Activated CD4-positive, alpha-beta T cell treated with anti-CD3 and anti-CD28 coated beads, Interleukin-2, Interleukin-4, amounts not matched to agents 100 ng/mL and 50 ng/mL, durations not matched to agents 16 hours and 8 hours (primary cell): ENCODE data around the gene OVCH2.
A peak's percentile ranks its signal among the peaks of the same experiment; 100 is the strongest.
"Not testable (repeated sequence)": the region's sequence is repeated elsewhere in the genome, so short reads cannot be mapped to it uniquely, and the experiment has no call there.

ENCODE experiments used
- DNase-seq: peaks from one replicate; pipeline ENCODE4 v3.0.0-alpha.2; 2020; ENCODE audit warnings: low spot score

Gene OVCH2

GRCh38 chr11:7671347-7672215, 34.7 kb downstream of the OVCH2 start:
- DNase-seq: no peak

DNA sequence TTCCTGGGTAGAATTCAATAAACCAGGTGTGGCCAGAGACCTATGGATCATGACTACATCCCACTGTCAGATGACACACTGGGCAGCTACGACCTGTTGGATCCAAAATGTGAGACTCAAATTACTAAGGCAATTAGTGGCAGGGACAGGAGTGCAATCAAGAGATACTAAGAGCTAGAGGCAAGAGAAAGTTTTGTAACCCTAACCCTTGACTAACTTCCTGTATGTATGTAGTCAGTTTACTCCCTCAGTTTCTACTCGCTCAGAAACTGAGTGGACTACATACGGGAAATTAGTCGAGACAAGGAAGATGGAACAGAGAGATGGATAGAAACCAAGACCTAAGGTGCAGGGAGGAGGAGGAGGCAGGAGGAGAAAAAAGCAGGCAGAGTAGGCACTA, 35.6 kb downstream of the OVCH2 start:
- no peak for DNase-seq

GRCh38 chr11:7668911-7669310, 37.4 kb downstream of the OVCH2 start:
- DNase-seq: no peak

DNA sequence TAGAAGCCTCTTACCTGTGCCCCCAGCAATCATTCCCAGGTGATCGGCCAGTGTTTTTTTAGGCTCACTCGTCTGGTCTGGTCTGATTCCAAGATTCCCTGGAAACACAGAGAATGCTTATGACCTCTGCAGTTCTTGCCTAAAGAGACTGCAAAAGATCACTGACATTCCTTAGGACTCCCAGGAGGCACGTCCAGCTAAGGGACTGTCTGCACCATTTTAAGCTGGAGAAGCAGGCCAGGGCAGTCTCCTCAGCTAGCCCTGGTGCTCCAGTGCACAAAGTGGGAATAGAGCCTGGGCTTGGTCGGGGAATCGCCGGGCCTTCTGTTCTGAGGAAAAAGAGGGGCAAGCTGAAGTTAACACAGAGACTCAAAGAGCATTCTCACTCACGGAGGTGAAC, 37.8 kb downstream of the OVCH2 start:
- DNase-seq: no peak

DNA sequence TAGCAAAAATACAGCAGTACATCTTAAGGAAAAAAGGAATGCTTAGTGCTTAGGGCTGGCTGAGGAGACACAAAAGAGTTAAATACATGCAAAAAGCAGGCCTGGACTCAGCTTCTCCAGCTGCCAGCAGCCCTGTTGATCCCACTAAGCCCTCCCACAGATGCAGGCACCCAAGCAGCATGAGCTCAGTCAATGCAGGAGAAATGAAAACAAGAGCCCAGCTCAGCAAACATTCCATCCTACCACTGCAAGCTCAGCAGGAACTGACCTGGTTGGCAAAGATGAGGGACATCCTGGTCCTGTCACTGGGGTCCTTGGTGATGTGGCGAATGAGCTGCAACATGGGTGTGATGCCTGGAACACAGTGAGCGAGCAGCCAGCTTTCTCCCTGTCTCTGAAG, 38.8 kb downstream of the OVCH2 start:
- no peak for DNase-seq

DNA sequence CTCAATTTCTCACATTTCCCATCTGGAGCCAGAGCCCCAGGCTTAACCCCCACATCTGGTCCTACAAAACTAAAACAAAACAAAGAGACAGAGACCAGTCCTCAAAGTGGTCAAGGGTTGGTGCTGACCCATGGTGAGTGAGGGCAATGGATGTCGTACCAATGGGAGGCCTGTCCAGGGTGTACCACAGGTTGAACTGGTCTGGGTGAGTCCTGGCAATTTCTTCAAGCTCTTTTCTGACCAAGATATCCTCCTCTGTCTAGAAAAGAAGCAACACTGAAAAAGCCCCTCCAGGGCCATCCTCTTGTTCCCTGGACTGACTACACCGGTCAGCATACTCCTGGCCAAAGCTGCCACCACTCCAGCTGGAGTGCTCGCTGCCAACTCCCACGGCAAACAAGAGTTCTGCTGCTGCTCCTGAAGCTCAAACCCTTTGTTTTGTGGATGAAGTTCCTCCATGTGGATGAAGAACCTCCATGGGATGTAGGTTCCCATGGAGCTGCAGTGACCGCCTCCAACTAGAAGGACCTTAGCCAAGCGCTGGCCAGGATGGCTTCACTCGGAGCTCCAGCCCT, 39.9 kb downstream of the OVCH2 start:
- no peak for DNase-seq

- DNase-seq: peak; percentile 81
Observed at GRCh38 chr11:7665473-7666291, 40.6 kb downstream of the OVCH2 start.

DNA sequence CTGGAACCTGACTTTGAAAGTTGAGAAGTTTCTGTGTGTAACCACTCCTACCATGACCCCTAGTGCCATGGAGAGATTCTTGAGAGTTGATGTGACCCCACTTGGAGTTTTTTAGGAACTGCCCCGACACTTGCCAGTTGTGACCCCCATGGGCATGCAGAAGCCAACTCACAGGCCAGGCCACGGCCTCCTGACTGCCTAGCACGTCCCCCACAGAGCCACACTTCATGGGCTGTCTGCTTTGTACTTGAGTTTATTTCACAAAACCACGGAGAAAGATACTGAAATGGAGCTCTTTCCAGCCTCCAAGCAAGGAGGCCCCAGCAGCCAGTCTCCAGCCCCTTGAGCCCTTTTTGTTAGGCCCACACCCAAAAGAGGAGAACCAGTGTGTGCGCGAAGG, 41.4 kb downstream of the OVCH2 start:
- DNase-seq: no peak

DNA sequence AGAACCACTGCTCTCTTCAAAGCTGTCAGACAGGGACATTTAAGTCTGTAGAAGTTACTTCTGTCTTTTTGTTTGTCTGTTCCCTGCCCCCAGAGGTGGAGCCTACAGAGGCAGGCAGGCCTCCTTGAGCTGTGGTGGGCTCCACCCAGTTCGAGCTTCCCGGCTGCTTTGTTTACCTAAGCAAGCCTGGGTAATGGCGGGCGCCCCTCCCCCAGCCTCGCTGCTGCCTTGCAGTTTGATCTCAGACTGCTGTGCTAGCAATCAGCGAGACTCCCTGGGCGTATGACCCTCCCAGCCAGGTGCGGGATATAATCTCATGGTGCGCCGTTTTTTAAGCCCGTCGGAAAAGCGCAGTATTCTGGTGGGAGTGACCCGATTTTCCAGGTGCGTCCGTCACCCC, 42.7 kb downstream of the OVCH2 start:
- DNase-seq: not testable (repeated sequence)

DNA sequence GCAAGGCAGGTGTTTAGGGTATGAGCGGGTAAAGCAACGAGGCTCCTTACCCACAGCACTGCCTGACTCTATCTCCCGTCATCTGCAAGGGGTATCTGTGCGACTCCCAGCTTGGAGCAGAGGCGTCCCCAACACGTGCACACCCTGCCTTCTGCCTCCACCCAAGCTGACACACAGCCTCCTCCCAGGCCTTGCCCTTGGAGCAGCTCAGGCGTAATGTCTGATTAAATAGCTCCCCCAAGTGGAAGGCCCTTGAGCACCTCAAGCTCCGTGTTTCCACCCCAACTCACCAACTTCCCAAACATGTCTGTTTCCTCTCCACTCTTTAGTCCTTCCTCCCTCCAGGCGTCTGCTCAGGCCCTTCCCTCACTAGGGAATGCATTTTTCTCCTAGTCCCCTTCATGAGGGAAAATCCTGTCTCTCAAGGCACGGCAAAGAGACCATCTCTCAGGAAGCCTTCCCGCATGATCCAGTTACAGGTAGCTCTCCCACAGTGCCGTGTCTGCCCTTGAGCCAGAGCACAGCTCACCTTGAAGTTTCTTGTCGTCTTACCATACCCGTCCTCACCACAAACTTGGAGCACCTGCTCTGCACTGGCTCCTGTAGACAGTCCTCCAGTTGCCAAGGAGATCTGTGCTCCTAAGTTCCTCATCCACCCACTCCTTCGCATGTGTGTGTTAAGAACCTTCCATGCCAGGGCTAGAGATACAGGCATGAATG, 48.8 kb downstream of the OVCH2 start:
- peak; percentile 39 for DNase-seq

DNA sequence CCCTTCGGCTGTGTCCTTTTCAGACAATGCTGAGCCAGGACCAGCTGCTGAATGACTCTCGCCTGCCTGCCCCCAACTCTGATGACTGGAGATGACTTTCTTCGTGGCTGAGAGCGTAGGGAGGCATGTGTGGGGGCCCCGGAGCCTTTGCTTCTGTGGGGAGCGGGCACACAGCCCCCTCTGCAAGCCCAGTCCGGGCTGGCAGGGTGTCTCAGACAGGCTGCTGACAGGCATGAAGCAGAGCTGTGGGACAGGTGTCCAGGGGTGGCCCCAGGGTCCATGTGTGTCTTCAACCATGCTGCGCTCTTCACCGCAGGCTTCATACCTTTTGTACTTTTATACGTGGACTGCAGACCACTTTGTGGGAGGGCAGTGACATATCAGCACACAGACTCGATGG, 49.6 kb downstream of the OVCH2 start:
- no peak for DNase-seq

DNA sequence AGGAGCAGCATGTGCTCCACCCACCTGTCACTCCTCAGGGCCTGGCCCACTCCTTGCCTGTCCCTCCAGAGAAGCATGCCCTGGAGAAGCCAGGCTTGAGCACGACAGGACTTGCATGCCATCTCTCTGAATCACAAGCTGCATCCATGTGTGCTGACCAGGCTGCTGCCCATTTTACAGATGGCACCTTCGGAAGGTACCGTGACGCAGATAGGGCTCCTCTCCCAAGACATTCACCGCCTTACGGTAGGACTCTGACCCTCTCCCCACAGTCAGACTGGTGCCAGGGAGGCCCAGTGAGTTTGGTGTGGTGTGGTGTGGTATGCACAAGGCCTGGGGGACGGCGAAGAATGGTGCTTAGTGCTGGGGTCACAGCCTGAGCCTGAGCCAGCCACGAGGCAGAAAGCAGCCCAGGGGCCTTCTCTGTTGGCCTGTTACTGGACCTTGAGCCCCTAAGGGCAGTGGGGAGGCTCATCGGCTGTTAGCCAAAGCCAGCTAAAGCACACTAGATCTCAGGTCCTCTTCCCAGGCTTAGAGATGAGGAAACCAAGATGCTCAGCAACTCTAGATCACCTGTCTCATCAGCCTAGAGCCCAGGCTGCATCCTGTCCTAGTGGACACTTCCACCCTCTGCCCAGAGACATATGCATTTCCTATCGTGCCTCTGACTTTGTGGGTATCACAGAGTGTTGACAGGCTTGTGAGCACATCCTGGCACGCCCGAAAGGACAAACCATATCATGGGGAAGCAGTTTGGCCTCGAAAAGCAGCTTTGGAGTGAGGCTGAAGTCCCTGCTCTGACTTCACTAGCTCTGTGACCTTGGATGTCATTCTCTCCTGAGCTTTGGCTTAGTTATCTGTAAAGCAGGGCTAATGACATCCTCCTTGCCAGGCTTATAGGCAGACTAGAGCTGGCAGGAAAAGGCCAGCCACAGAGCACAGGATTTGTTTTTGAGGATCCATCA, 50.7 kb downstream of the OVCH2 start:
- no peak for DNase-seq

DNA sequence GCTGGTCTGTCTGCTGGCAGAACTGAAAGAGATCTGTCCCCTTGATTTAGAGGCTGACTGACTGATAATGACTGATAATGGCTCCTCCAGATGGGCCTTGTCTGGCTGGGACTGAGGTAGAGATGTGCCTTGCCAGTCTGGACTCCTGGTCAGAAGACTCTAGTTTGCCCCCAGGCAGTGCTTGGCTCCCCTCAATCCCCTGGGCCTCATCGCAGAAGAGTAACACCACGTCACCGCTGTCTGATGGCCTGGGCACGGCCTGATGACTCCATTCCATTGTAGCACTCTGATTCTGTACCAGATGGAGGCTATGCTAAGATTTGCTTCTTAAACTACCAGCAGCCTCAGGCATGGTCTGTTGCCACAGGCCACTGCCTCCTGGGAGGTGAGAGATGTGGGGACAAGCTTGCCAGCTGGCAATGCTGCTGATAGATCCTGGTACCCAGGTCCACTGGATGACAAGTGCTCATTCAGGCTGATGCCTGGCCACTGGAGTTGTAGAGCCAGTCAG, 52.0 kb downstream of the OVCH2 start:
- no peak for DNase-seq

- DNase-seq: no peak
Observed at GRCh38 chr11:7651700-7652099, 54.6 kb downstream of the OVCH2 start.

- no peak for DNase-seq
Observed at GRCh38 chr11:7651140-7651551, 55.1 kb downstream of the OVCH2 start.

GRCh38 chr11:7648264-7648663, 58.0 kb downstream of the OVCH2 start:
- DNase-seq: no peak

GRCh38 chr11:7646866-7647265, 59.4 kb downstream of the OVCH2 start:
- no peak for DNase-seq

GRCh38 chr11:7645206-7645605, 61.1 kb downstream of the OVCH2 start:
- DNase-seq: no peak

GRCh38 chr11:7643314-7643713, 63.0 kb downstream of the OVCH2 start:
- DNase-seq: no peak

- DNase-seq: no peak
Observed at GRCh38 chr11:7642747-7643146, 63.5 kb downstream of the OVCH2 start.

GRCh38 chr11:7640816-7641215, 65.5 kb downstream of the OVCH2 start:
- no peak for DNase-seq
